Stimulated activated naive CD4-positive, alpha-beta T cell (primary cell): ENCODE measurements around the gene PPP1R27.
A peak's percentile ranks its signal among the peaks of the same experiment; 100 is the strongest.

Experiments
- DNase-seq, 6 experiments: peaks; one replicate each; lab custom pipeline; 2025; lab: John Stamatoyannopoulos, UW

Gene PPP1R27, protein sequence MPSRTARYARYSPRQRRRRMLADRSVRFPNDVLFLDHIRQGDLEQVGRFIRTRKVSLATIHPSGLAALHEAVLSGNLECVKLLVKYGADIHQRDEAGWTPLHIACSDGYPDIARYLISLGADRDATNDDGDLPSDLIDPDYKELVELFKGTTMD

DNA sequence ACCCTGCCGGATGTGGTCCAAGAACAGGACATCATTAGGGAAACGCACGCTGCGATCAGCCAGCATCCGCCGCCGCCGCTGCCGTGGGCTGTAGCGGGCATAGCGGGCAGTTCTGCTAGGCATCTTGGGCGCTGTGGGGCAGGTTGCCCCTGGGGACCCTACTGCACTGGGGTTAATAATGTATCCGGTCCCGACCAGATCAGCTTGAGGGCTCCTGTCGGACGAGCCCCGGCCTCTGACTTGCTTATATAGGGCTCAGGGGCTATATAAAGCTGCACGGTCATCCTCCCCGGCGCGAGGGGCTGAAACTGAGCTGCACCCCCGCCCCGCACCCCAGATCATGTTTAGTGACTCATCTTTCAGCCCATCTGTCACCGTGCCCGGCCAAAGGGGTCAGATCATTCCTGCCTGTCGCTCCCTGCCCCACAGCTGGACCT lies at the start of gene PPP1R27:
Gene PPP1R27 (minus strand): TSS at position 220 of the 437 bp plus-strand sequence. CDS start 97 bp downstream, at position 123.
- no peak for DNase-seq

DNA sequence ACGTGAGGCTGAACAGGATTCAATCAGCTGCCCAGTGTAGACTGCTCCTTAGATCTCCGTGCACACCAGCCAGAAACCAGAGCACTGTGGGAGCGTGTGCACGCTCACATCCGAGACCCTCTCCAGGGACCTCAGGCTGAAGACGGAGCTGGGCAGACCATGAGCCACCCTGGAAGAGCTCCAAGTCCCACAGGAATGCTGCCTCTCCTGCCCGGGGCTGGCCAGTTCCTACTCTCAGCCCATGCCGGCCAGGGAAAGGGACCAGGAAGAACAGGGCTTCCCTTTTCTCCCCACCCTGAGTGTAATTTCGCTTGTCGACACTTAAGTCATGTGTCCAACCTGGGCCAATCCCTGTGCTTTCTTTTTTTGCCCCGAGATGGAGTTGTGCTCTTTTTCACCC lies 49.7 kb upstream of the PPP1R27 start:
- no peak for DNase-seq

DNA sequence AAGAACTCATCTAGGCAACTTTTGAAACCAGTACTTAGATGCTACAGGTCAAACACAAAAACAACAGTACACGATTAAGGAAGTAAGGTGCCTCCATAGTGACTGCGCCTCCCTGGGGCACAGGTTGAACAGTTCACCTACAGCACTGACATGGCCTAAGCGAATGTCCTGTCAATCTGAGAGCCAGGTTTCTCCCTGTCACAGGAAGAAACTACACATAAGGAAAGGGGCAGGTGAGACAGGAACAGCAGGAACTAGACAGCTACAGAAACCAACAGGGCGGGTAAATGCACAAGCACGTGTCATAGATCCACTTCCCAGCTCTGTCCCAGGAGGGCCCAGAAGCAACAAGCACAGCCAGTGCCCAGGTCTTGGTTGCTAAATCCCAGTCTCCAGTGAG lies 44.3 kb upstream of the PPP1R27 start:
- no peak for DNase-seq

DNA sequence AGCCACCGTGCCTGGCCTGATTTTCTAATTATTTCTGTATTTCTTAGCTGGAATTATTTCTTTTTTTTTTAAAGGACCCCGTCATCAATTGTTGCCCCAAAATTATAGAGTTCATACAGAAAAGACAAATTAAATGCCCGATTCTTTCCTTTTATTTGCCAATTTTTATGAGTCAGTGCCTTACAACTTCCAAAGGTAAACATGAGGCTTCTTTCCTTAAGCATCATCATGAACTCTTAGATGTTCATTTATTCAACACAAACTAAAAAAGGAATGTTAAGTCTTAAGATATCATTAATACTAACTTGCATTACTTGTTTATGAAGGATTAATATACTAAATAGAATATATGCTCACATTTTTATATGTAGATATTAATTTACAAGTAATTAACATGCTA lies 43.4 kb upstream of the PPP1R27 start:
- DNase-seq, result no peak

DNA sequence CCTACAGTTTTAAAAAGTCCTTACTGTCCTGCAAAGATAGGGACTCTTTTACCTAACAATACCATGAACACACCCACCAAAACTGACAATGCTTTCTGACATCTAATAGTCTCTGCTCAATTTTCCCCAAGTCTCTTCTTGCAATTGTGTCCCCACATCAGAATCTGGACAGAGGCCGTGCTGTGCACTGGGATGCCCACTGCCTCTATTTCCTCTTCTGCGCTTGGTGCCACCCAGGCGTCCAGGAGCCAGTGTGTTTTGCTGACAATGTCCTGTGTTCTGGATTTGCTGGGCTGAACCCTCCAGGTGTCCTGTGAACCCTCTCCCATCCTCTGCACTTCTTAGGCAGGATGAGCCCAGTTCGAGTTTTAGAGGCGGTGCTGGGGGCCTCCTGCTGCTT lies 42.7 kb upstream of the PPP1R27 start:
- no peak for DNase-seq

DNA sequence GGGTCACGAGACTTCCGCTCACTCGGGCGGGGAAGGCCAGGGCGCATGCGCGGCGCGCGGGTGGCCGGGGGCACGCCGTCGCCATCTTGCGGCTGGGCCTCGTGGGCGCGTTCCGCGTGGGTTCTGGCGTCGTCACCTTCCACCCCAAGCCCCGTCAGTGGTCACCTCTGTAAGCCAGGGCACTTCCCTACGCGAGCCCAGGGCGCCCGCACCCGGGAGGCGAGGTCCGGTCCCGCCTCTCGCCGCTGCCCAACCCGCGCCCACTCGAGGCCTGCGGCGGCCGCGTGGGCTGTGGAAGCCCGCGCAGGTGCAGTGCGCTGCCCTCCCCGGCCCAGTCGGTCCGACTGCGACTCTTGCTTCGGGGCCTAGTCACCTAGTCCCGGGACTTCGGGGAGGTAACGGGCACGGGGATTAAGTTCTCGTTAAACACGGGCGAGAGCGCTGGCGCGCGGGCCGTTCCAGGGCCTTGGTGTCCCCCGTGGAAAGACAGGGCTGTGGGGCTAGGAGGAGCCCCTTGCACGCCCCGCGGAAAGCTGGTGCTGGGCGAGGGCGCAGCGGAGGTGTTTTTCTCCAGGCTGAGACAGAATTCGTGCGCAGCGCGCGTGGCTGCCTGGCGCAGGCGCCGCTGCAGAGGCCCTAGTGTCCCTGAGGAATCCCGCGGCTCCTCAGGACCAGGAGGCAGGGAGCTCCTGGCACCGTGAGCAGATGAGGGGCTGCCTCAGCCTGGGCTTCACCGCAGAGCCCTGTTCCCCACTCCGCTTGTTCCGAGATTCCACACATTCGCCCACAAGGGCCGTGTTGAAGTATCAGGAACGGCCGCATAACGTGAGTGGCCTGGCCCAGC lies 36.8 kb upstream of the PPP1R27 start:
- DNase-seq, result peak; percentile 89 to 96 (median 93)

DNA sequence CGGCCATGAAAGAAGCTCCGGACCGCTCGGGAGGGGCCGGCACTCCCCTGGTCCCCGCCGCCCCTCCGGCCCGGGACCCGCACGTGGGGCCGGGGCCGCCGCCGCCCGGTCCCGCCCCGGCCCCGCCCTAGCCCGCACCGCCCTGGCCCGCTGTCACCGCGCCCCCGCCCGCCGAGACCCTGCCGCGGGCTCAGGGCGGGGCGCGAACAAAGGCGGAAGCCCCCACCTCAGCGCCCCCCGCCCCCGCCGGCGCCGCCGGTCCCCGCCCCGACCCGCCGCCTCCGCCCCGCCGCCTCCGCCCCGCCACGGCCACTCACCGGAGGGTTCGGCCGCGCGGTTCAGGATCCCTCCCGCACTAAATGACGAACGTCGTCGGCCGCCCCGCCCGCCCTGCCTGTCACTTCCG lies 36.1 kb upstream of the PPP1R27 start, which contains the start of gene ARHGDIA:
Gene ARHGDIA (minus strand): TSS at position 357 of the 406 bp plus-strand sequence. CDS start 1,407 bp downstream, outside the sequence.
- no peak for DNase-seq

DNA sequence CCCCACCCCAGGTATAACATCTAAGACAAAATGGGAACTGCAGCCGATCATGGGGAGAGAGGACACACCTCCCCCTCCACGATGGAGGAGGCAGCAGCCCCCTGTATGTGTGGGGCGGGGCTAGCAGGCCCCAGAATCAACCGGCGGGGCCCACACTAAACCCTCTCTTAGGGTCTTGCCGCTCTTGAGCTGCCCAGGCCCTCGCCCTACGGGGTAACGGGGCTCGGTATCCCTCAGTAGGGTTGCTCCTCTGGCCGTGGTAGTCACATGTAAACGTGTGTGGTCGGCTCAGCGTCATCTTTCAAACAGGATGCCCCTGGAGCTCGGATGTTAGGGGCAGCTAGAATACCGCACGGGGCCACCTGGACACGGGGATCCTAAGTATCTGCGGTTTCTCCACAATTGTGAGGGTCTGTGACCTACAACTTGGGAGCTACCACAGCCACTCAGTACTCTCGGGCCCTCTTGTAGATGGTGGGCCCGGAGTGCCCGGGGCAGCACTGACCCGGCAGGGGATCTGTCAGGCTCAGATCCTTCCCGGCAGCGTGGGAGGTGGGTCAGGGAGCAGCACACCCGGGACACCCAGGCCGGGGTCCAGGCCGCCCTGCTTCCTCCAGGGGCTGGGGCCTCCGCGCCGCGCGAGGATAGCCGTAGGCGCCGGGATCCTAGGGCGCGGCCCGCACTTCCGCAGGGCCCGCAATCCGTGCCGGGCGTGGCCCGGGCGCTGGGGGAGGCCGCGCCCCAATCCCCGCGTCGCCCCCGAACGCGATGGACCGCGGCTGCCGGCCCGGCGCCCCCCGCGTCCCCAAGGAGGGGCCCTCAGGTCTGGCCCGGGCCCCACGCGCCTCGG lies 35.5 kb upstream of the PPP1R27 start:
- DNase-seq, result peak in 4 of 6 experiments; percentile 30 to 61 (median 44)

DNA sequence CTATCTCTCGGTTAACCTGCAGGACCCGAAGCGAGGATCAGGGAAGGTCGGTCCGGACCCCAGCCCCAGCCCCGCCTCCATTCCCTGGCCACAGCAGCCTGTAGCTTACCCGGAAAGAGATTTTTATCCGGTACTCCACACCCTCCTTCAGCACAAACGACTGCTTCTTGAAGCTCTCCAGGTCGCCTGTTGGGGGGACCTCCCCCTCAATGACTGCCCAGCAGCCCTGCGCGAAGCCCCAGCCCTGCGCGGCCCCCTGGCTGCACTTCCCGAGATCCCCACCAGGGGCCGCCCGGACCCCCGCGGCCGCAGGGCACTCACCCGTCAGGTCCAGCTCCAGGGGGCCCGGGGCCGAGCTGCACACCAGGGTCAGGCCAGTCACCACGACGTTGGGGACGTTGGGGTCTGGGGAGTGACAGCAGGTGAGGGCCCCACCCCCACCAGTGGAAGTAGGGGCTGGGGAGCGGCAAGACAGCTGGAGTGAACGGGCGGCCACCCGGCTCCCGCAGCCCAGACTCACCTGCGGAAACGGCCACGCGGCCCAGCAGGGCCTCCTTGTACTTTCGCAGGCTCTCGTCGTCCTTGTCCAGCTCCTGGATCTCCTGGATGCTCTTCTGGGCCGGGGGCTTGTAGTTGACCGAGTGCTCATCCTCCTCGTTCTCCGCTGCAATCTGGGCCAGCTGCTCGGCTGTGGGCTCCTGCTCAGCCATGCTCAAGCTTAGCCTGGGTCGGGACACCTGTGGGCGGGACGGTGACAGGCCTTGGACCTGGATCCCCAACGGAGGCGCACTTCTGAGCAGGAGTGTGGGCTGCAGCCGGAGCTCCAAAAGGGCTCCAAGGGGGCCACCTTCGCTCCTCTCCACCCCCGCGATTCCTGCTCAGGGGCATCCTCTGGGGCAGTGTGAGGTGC lies 34.6 kb upstream of the PPP1R27 start:
- peak in 3 of 6 experiments; percentile 30 to 61 (median 39) for DNase-seq

DNA sequence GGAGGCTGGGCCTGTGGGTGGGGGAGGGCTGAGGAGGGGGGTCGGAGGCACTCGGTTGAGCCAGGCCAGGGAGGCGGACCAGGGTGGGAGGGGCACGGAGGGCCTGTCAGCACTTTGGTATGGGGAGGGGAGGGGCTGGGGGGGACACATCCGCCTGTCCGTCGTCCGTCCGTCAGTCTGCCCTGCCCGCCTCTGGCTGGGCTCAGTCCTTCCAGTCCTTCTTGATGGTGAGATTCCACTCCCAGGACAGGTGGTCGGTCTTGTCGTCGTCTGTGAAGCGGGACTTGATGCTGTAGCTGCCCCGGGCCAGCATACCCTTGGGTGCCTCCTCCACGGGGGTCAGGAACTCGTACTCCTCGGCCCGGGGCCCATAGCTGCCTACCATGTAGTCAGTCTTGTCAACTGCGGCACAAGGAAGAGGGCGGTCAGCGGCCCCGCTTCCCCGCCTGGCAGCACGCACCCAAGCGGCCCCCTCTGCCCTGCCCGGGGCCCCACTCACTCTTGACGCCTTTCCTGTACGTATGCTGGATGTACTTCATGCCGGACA lies 33.9 kb upstream of the PPP1R27 start:
- peak in 2 of 6 experiments; percentile 17 to 29 for DNase-seq

DNA sequence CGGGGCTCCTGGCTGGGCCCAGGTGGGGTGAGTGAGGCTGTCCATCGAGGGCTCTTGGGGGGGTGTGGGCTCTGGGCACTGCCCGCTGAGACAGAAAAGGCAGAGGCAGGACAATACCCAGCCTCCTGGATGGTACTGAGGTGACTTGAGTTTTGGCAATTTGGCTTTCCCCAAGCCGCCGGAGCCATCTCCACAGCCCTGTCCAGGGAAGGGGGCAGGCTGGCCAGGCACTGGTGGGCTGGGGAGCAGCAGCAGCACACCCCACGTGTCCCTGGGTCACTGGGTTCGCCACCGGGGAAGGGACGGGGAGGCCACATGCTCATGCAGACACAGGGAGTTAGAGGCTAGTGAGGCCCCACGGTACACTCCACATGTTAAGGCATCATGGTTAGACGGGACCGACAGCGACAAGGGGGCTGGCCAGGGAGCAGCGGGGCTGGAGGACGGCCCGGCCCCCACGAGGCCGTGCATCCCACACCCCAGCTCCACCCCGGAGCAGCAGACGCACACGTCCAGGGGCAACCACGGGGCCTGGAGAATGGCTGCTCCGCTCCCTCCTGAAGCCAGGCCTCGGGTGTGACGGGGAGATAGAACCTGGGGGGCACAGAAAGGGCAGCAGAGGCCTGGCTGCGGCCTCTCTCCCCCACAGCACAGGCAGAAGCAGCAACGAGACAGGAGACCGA lies 33.3 kb upstream of the PPP1R27 start:
- peak in 1 of 6 experiments; percentile 42 for DNase-seq

DNA sequence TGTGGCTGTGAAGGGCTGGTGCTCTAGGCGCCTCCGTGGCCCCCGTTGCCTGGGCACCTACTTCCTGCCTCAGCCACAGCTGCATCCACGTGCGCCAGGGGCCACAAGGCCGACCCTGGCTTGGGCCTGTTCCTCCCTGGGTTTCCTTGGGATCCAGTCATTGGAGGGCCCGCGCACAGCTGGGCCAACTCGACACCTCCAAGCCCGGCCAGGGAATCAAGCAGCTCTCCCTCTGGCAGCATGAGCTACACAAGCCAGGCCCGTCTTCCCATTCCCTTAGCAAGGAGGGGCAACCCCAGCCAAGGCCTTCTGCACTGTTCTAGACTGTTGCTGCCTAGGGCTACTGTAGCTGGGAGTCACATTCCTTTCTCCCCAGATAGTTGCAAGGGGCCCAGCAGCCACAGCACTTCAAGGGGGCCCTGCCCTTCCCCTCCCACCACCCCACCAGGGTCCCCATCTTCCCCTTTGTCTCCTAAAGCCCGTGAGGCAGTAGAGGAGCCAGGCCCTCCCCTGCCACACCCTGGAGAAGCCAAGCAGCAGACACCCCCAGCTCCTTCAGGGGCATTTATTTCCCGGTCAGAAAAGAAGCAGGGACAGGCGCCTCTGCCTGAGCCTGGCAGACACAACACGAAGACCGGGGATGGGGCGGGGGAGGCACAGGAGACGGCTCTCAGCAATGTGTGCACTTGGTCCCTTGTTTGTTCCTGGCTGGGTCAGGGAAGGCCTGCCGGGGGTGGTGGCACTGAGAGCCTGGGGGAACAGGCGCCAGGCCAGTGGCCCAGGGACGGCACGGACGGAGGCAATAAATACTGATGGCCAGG lies 32.5 kb upstream of the PPP1R27 start:
- peak in 3 of 6 experiments; percentile 28 to 45 (median 34) for DNase-seq

DNA sequence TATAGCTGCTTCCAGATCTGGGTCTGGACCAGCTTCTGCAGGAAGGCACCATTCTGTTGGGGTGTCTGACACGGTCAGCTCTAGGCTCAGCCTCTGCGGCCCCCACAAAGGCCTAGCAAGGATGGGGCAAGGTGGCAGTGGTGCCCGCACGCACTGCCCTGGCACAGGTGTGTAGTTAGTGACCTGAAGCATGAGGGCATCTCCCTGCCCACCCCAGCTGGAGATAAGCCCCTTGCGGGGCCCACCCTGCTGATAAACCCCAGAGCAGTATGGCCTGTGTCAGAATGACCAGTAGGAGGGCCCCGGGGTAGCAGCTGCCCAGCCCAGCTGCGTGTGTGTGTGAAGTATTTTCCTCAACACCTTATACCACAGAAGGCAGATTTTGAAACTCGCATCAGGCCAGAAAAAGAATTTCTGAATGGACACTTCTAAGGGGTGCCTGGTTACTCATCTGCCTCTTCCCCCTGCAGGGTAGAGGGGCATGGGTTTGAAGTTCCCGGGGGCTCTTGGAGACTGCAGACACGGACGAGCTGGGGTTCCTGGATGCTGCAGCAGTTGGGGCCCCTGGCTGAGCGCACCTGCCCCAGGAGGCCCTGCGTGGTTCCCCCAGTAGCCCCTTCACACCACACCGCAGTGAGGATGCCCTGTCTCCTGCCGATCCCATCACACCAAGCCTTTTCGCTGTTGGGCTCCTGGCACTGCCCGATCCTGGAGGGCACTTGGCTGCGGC lies 31.8 kb upstream of the PPP1R27 start:
- DNase-seq, result peak in 2 of 6 experiments; percentile 32 to 45

DNA sequence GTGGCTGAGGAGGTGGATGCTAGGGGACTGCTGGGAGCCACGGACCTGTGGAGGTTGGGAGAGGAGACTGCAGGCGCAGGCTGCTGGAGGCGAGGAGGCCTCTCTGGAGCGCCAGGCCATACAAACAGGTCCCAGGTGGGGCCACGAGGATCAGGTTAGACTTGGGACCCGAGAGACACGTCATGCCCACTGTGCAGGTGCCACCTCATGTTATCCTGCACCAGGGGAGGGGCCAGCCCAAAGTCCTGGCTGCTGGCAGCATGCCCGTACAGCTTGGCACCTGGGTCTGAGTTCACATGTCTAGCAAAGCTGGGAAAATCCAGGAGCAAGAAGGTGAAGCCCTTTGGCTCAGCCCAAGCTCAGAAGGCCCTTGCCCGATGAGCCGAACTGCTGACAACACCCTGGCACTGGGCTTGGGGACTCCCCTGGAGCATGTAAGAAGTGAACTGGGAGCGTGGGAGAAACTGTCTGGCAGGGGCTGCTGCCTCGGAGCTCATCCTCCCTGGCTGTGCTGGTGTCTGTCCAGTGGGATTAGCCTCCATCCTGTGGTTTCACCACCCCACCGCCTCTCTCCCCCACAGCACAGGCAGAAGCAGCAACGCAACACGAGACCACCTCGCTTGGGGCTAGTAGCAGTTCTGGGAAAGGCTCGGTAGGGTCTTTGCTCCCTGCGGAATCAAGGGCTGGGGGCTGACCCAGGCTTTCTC lies 31.0 kb upstream of the PPP1R27 start:
- peak in 1 of 6 experiments; percentile 34 for DNase-seq

DNA sequence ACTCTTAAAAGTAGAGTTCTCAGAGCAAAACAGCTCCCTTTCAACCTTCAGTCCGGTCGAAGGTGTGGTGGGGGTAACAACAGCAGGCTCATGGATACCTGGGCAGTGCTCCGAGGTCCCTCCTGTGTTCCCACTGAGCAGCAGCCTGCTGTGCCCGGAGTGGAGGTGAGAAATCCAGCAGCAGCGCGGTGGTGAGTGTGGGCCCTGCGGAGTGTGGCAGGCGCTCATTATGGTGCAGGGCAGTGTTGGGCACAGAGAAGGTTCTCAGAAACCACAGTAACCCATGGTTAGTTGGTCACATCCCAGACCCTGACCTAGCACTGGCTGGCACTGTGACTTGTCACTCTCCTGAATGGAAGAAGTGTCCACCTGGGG lies 30.5 kb upstream of the PPP1R27 start:
- DNase-seq, result peak in 1 of 6 experiments; percentile 13

DNA sequence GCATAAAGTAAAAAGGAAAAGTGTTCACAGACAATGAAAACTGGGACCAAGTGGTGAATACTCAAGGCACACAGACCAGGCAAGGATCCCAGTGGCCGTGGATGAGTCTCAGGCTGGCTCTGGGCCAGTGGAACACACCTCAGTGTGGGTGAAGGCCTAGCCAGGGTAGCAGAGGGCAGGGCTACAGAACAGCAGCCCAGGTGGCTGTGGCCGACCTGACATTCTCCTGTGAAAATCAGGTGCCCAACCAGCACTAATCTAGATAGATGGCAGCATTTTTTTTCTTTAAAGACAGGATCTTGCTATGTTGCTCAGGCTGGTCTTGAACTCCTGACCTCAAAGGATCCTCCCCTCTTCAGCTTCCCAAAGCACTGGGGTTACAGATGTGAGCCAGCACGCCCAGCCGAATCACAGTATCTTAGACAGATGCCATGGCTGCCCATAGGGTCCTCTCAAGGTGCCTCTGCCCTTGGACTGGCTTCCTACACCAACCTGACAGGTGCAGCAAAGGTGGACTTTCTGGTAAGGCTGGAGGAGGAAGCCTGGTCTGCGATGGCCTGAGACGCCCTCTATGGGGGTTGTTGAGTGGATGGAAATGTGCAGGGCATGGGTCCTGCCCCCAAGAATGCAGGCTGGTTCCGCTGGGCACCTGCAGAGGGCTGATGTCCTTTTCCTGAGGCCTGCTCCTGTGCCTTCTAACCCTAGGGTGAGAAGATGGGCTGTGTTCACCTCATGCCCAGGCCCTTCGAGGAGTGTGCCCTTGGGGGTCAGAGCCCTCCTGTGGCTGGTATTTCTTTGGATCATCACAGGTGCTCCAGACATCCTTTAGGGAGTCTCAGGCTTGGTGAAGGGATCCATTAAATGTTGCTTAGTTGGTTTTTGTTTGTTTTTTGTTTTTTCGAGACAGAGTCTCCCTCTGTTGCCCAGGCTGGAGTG lies 29.3 kb upstream of the PPP1R27 start:
- DNase-seq, result no peak

DNA sequence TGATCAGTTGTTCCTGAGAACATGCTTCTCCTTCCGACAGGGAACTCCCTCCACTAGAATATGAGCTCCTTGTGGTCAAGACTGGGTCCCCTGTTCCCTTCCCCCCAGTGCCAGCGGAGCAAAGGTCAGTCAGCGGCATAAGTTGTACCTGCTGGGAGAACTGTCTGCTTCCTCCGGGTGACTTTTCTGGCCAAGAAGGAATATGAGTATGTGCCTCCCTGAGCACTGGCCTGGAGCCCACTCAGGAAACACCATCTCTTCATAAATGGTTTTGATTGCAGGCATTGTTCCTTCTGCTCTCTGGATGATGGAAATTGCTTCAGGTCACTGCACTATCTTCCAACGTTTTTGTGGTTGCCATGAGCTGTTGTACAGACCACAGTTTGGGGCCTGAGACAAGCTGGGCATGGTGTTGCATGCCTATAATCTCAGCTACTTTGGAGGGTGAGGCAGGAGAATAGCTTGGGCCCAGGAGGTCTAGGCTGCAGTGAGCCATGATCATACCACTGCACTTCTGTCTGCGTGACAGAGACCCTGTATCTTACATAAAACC lies 28.3 kb upstream of the PPP1R27 start:
- DNase-seq, result no peak
